CD4-positive, alpha-beta T cell treated with Interleukin-4 for 1 hour (primary cell): ENCODE measurements around the gene PTTG1.
"Not testable (repeated sequence)": the region's sequence is repeated elsewhere in the genome, so short reads cannot be mapped to it uniquely, and the experiment has no call there.

ENCODE experiments used
- DNase-seq, 2 donors: peaks; one replicate each; pipeline ENCODE4 v3.0.0-alpha.2; 2020 to 2022

Gene PTTG1

DNA sequence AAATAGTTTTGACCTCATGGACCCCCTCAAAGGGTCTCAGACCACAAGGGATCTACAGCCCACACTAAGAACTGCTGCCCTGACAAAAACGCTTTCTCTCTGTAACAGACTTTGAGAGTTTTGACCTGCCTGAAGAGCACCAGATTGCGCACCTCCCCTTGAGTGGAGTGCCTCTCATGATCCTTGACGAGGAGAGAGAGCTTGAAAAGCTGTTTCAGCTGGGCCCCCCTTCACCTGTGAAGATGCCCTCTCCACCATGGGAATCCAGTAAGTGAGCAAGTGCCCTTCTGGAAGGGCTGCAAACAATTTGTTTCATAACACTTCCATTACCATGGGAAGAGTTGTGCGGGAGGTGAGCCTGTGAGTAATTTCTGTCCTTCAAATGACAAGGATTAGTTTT is 6.0 kb downstream of the PTTG1 start:
- no peak for DNase-seq

- DNase-seq: no peak
These were observed 10.5 kb downstream of the PTTG1 start for GRCh38 chr5:160432196-160432595.

- no peak for DNase-seq
These were observed 11.1 kb downstream of the PTTG1 start for GRCh38 chr5:160432787-160433186.

GRCh38 chr5:160434022-160434531 is 12.4 kb downstream of the PTTG1 start:
- DNase-seq: peak in 1 of 2 donors; percentile 58

GRCh38 chr5:160435532-160435931 is 13.9 kb downstream of the PTTG1 start:
- no peak for DNase-seq

- DNase-seq: no peak
These were observed 14.4 kb downstream of the PTTG1 start for GRCh38 chr5:160436017-160436416.

GRCh38 chr5:160436661-160437060 is 15.0 kb downstream of the PTTG1 start:
- DNase-seq: not testable (repeated sequence)

DNA sequence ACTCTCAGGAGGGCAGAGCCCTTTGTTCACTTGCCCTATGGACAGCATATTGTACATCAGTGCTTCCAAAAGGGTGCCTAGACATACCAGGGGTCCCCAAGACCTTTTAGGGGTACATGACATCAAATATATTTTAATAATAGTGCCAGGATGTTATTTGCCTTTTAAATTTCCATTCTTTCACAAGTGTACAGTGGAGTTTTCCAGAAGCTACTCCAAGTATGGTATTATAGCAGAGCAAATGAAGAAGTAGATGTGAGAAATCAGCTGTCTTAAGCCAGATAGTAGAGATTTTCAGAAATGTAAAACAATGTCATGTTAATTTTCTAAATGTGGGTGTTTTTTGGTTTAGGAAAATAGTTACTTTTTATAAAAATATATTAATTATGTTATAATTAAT is 15.6 kb downstream of the PTTG1 start:
- no peak for DNase-seq

DNA sequence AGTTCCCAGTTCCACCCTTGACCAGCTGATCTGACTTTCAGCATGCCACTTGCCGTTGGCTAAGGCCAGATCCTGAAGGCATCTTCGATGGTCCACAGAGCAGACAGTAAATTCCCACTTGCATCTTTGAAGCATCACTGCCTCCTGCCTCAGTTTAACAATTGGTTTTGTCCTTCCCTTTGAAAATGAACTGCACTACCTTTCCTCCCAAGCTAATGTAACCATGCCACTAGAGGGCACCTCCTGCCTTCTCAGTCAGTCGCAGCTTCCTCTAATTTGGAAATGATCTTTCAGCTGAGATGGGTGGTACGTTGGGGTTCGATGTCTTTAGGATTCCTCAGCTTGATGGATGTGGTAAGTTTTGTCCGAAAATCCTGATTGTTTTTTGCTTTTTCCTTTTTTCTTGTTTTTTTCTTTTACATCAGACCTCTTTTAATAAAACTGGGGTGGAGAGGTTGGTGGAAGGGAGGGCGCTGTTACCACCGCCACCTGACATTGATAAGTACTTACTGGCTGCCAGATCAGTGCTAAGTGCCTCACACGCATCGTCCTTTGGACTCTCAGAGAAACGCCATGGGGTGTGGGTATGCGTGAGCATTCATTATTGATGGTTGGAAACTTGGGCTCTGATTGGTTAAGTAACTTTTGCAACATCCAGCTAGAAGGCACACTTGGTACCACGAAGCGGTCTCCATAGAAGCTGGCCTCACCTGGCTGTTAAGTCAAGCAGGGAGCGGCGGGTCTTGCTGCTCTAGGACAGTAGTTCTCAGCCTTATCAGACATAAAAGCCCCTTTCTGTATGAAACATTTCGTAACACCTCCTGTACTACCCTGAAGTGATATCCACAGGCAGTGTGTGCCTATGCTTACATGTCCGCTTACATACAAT is 16.9 kb downstream of the PTTG1 start:
- DNase-seq: peak; percentile 62 to 75

- DNase-seq: peak; percentile 84 to 89
These were observed 17.5 kb downstream of the PTTG1 start for GRCh38 chr5:160439205-160439600.

DNA sequence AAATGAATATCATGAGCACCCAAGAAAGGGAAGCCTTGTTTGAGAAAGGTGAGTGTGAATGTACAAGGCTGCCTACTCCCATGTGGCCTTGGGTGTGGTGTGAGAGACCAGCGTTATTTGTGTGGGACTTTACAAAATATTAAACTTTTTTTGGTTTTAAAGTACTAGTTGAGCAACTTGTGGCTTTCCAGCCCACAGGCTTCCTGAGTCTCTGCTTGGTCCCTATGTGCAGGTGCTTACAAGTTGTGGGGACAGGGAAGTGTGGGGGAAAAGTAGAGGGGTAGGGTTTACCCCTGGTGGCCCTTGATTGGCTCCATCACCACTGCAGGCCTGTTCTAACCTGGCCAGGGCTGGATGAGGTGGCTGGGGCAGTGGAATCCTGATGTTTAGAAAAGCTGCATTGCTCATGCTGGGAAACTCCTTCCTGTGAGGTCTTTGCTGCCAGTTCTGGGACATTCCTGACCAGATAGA is 19.7 kb downstream of the PTTG1 start:
- no peak for DNase-seq

- DNase-seq: no peak
These were observed 21.3 kb downstream of the PTTG1 start for GRCh38 chr5:160442824-160443431.

- no peak for DNase-seq
These were observed 22.8 kb downstream of the PTTG1 start for GRCh38 chr5:160444407-160444806.

DNA sequence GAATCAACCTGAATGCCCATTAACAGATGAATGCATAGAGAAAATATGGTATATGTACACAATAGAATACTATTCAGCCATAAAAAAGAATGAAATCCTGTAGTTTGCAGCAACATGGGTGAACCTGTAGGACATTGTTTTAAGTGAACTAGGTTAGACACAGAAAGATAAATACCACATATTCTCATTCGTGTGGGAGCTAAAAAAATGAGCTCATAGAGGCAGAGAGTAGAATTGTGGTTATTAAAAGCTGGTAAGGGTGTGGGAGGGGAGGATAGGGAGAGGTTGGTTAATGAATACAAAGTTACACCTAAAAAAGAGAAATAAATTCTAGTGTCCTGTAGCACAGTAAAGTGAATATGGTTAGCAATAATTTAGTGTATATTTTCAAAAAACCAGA is 23.5 kb downstream of the PTTG1 start:
- no peak for DNase-seq

- no peak for DNase-seq
These were observed 24.1 kb downstream of the PTTG1 start for GRCh38 chr5:160445751-160446150.

GRCh38 chr5:160448886-160449285 is 27.2 kb downstream of the PTTG1 start:
- no peak for DNase-seq

DNA sequence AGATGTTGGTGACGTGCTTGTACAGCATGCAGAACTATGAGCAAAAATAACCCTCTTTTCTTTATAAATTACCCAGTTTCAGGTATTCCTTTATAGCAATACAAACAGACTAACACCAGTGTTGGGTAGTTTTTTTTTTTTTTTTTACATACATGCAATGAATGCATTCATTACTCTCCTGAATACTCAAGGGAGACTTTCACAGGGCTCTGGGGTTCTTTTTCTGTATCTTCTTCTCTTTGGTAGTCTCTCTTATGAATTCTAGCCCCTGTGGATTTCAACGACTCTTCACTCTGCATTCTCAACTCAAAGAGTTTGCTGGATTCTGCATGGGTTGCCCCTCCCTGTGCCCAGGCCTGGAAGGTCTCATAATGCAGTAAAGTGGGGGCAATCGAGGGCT is 27.8 kb downstream of the PTTG1 start:
- DNase-seq: no peak

DNA sequence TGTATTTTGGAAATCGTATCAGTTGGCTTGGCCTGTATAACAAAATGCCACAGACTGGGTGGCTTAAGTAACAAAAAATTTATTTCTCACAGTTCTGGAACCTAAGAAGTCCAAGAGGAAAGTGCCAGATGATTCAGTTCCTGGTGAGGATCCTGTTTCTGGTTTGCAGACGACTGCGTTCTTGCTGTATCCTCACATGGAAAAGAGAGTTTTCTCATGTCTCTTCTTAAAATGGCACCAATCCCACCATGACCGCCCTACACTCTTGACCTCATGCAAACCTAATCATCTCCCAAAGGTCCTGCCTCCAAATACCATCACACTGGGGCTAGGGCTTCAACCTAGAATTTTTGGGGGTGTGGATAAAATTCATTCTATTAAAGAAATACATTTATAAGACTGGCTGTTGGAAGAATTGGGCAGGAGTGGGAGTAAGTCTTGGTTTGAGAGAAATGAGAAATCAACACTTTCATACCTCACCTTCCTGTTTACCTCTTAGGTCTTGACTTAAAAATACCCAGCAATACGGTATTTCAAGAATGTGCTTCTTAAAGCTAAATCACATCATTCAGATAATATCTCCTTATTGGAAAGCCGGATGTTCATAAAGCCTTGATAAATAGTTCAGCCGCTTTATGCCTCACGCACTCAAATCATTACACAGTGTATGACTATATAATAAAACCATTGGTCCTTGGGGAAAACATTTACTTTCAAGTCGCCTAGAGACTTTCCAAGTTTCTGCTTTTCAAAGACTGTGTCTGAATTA is 28.7 kb downstream of the PTTG1 start:
- no peak for DNase-seq

DNA sequence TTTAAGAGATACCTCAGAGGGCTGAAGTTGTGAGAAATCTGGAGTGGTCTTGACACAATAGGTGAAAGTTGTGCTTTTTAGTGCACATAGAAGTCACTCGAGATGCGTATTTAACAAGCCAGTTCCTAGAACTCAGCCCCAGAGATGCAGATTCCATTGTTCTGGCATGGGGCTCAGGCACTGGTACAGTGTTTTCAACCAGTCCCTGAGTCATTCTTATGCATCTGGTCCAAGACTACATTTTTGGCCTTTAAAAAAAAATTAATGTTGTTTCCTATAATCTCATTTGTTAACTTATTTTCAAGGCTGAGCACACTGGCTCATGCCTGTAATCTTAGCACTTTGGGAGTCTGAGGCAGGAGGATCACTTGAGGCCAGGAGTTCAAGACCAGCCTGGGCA is 29.6 kb downstream of the PTTG1 start:
- DNase-seq: no peak

GRCh38 chr5:160452036-160452435 is 30.4 kb downstream of the PTTG1 start:
- no peak for DNase-seq

GRCh38 chr5:160452795-160453194 is 31.1 kb downstream of the PTTG1 start:
- no peak for DNase-seq

DNA sequence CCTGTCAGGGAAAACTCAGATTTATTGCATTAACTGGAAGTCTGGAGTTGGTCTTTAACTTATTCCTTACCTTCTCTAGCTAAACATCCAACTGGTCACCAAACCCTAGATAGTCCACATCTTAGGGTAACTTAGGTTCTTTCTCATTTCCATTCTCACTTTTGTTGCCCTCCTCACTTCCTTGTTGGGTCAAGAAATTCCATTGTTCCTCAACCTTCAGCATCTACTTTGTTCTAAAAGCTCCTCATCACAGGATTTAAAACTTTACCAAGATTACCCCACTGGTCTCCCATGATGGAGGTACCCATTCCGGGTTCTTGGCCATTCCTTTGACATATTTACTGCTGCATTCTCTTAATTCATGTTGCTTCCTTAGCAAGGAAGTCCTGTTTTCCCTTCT is 32.1 kb downstream of the PTTG1 start:
- no peak for DNase-seq

DNA sequence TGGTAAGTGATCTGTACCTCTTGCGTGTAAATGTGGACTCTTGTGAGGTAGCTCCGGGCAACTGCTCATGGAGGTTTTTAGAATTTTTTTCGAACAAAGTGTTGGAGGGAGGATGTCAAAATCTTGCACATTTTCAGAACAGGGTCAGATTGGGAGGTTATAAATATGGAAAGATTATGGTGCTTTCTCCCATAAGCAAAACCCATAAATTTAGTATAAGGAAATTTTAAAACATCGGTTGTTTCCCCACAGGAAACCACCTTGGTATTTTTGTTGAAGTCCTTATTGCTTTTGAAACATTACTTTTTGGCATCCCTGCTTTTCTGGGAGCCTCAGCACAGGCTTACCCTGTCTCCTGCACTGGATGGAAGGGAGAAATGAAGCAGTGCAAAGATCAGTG is 33.9 kb downstream of the PTTG1 start:
- no peak for DNase-seq
